Adrenal gland (tissue), 12 donors: Measurements from ENCODE around the gene MMP19. TPM values are rescaled to one million over a fixed set of nuclear protein-coding genes. Genes with fewer than 3 reads are reported as not detected.

Source experiments
- DNase-seq, 7 donors: peaks; one replicate each; pipeline ENCODE4 v3.0.0-alpha.2; 2019 to 2020
- H3K27ac ChIP-seq, 5 donors: fragments of 200-600 bp; sonication (generic) in 4 of 5; 1 replicate in 3 of 5; 2 replicates in 2 of 5; pipeline versions ENCODE4 v1.5.1 to v1.8.0; 2016 to 2020; ENCODE audit warnings: mild to moderate bottlenecking in 1 of 5
- H3K27me3 ChIP-seq: fragments of 200-600 bp; 2 replicates; pipeline ENCODE4 v1.8.0; 2021
- H3K36me3 ChIP-seq, 2 donors: fragments of 200-600 bp; replicated peaks in 1 of 2; 1 replicate in 1 of 2; 2 replicates in 1 of 2; pipeline versions ENCODE4 v1.5.1 to v1.8.0; 2018 to 2022
- H3K4me1 ChIP-seq, 2 donors: fragments of 200-600 bp; replicated peaks in 1 of 2; 1 replicate in 1 of 2; 2 replicates in 1 of 2; pipeline versions ENCODE4 v1.5.1 to v1.8.0; 2018 to 2021
- H3K4me3 ChIP-seq, 4 donors: fragments of 200-600 bp; sonication (generic) in 3 of 4; one replicate each; pipeline ENCODE4 v1.5.1; 2016 to 2018
- H3K9me3 ChIP-seq, 3 donors: fragments of 200-600 bp; sonication (generic) in 1 of 3; replicated peaks in 1 of 3; 1 replicate in 2 of 3; 2 replicates in 1 of 3; pipeline versions ENCODE4 v1.5.1 to v1.8.0; 2016 to 2021
- POLR2A ChIP-seq, 2 donors: fragments of 450-650 bp; IDR thresholded peaks; one replicate each; pipeline ENCODE4 v1.6.1; 2017; ENCODE audit warnings: antibody characterized with exemption in 2 of 2, mild to moderate bottlenecking in 2 of 2, moderate library complexity in 1 of 2
- WGBS, 4 donors: extraction: QIAGEN DNeasy Blood & Tissue Kit in 2 of 4; methylation state at CpG; one replicate each; pipeline versions ENCODE4 v1.1.5 to v1.1.7; 2013 to 2017; 5-methylcytosine and 5-hydroxymethylcytosine counted together
- intact Hi-C, 2 donors: fragments of 100-400 bp; cut with DNase I; formaldehyde crosslinking; loops; one replicate each; pipeline versions ENCODE4 v1.14.1 to v1.15.0; 2022 to 2023
- polyA plus RNA-seq, 3 donors: library from polyadenylated mRNA; stranded (reverse); fragments of 200-250 nt in 2 of 3; fragments of 350-450 nt in 1 of 3; fragmentation: Illumina TruSeq in 1 of 3; extraction: RNeasy Lipid Tissue Mini Kit (QIAGEN cat#74804) in 1 of 3; gene quantifications; one replicate each; pipeline ENCODE4 v1.2.3, GENCODE V29; 2013 to 2014
- total RNA-seq, 9 donors: library from RNA; depleted of rRNA in 4 of 9; stranded (reverse); fragments of >200 nt in 4 of 9; fragments of 120-200 nt in 1 of 9; fragmentation: NEBNext Ultra II Directional in 1 of 9; extraction: Animal tissue kit (Norgen Biotek cat#: 25700) in 1 of 9; gene quantifications; one replicate each; pipeline versions ENCODE4 v1.1.0 to v1.2.4, GENCODE V29; 2013 to 2023
- TF ChIP-seq, protein P1 (sequence below), 6 experiments: fragments of 450-650 bp in 4 of 6; fragments of 200-600 bp in 2 of 6; sonication (generic) in 1 of 6; IDR thresholded peaks; 1 replicate in 5 of 6; 2 replicates in 1 of 6; pipeline versions ENCODE4 v1.5.1 to v1.8.0; 2016 to 2021; ENCODE audit warnings: antibody characterized with exemption in 6 of 6, mild to moderate bottlenecking in 2 of 6, moderate library complexity in 1 of 6
- donor health status: healthy with polysubstance abuse.
- donor health status: Bipolar disorder and iron deficiency.
- donor health status: DM: yes; HTN: yes; CAD: no.
- donor health status: DM: no; HTN: no; CAD: no.
- donor health status: DM: no; HTN: no; CAD: no.
- donor health status: DM: yes; HTN: yes; CAD: no.

Gene MMP19
- total and polyA plus RNA-seq, 12 donors = 0.89 to 17.3 (median 7.7) TPM

DNA sequence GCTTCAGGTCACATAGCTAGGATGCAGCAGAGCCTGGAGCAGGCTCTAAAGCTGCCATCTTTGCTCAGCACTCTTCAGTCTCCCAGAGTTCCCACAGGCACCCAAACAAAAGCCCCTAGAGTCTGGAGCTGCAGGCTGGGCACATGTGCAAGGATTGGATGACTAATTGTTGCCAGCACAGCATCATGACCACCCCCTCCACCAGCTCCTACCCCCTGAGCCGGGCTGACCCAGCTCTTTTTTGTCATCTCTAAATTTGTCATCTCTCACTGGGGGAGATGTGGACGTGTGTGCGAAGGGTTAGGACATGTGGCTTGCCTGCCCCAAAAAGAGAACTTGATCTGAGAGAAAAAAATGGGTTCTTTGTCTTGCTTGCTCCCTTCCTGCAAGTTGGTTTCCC, 4.3 kb upstream of the MMP19 start:
- intact Hi-C loops = no loop called here
- peak overlapping the region; percentile 59 to 96 (median 88) for H3K27ac ChIP-seq
- H3K4me1 ChIP-seq = peaks cover 0 to 21% of the 10 kb centered on the region in 2 donors
- WGBS, 4 donors = 50 to 66% (median 55%) methylated on average over 3 of the region's 3 CpGs
- DNase-seq = peak in 4 of 7 donors; percentile 32 to 57 (median 52)
- no peaks in the 10 kb centered on the region for H3K36me3 ChIP-seq
- H3K9me3 ChIP-seq = no peaks in the 10 kb centered on the region
- no peak for TF ChIP-seq POLR2A (IDR thresholded peaks at IDR 0.05)
- TF ChIP-seq, protein P1, sequence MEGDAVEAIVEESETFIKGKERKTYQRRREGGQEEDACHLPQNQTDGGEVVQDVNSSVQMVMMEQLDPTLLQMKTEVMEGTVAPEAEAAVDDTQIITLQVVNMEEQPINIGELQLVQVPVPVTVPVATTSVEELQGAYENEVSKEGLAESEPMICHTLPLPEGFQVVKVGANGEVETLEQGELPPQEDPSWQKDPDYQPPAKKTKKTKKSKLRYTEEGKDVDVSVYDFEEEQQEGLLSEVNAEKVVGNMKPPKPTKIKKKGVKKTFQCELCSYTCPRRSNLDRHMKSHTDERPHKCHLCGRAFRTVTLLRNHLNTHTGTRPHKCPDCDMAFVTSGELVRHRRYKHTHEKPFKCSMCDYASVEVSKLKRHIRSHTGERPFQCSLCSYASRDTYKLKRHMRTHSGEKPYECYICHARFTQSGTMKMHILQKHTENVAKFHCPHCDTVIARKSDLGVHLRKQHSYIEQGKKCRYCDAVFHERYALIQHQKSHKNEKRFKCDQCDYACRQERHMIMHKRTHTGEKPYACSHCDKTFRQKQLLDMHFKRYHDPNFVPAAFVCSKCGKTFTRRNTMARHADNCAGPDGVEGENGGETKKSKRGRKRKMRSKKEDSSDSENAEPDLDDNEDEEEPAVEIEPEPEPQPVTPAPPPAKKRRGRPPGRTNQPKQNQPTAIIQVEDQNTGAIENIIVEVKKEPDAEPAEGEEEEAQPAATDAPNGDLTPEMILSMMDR (IDR thresholded peaks at IDR 0.05) = no peak
- no peaks in the 10 kb centered on the region for H3K27me3 ChIP-seq
- H3K4me3 ChIP-seq = no peak overlapping the region

DNA sequence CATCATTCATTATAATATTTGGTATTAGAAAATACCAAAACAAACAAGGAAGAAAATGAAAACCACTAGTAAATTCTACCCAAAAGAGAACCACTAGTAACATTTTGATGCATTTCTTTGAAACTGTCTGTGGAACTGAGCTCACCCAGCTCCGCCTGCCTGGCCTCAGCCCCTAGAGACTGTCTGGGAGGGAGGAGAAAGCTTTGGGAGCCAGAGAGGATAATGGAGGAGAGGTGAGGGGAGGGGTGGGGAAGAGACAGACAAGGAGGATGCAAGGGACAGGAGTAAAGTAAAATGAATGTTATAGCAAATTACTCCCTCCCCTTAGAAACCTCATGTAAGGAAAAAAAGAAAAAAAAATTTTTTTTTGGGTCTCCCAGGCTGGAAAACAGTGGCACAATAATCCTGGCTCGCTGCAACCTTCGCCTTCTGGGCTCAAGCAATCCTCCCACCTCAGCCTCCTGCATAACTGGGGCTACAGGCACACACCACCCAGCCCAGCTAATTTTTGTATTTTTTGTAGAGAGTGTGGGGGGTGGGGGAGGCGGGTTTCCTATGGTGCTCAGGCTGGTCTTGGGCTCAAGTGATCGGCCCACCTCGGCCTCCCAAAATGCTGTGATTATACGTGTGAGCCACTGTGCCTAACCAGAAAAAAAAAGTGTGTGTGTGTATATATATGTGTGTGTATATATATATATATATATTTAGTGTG, 3.2 kb upstream of the MMP19 start:
- Histone ChIP-seq H3K4me3 (no peak overlapping the region), H3K27me3 (no peaks in the 10 kb centered on the region), H3K9me3 (no peaks in the 10 kb centered on the region), H3K36me3 (no peaks in the 10 kb centered on the region), H3K4me1 (peaks cover 0 to 20% of the 10 kb centered on the region in 2 donors), H3K27ac (peak overlapping the region in 1 of 5 donors; percentile 21)
- no peak for TF ChIP-seq POLR2A (IDR thresholded peaks at IDR 0.05)
- TF ChIP-seq, protein P1 (IDR thresholded peaks at IDR 0.05) = no peak
- no peak for DNase-seq
- 77 to 86% (median 82%) methylated on average over 7 of the region's 7 CpGs for WGBS, 4 donors
- intact Hi-C loops = no loop called here

DNA sequence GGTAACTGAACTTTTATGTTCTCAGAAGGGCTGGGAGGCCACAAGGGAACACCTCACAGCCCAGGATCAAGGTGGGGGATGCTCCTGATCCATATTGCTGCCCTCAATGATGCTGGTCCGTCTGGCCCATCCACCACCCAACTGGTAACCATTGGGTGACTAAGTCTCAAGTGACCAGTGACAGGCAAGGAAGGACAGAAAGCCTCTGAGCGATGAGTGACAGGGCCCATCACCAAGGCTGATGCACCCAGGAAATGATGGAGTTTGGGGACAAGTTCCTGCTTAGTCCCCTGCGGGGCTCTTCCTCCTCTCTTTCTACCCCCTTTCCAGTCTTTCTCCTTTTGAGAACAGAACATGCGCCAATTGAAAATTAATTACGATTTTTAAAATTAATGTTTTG, 2.6 kb upstream of the MMP19 start:
- TF ChIP-seq, protein P1 (IDR thresholded peaks at IDR 0.05) = no peak
- no peak for TF ChIP-seq POLR2A (IDR thresholded peaks at IDR 0.05)
- Histone ChIP-seq H3K9me3 (no peaks in the 10 kb centered on the region), H3K27ac (peak overlapping the region in 1 of 5 donors; percentile 1), H3K27me3 (no peaks in the 10 kb centered on the region), H3K4me1 (peaks cover 0 to 16% of the 10 kb centered on the region in 2 donors), H3K36me3 (no peaks in the 10 kb centered on the region), H3K4me3 (no peak overlapping the region)
- DNase-seq = no peak
- 74 to 85% (median 76%) methylated on average over 5 of the region's 5 CpGs for WGBS, 4 donors
- intact Hi-C loops = no loop called here

- Histone ChIP-seq H3K4me3 (no peak overlapping the region), H3K36me3 (no peaks in the 10 kb centered on the region), H3K4me1 (peaks cover 0 to 16% of the 10 kb centered on the region in 2 donors), H3K9me3 (no peaks in the 10 kb centered on the region), H3K27me3 (no peaks in the 10 kb centered on the region), H3K27ac (peak overlapping the region in 1 of 5 donors; percentile 1)
- 73 to 85% (median 85%) methylated on average over 4 of the region's 4 CpGs for WGBS, 4 donors
- intact Hi-C loops = no loop called here
- no peak for DNase-seq
- TF ChIP-seq POLR2A (IDR thresholded peaks at IDR 0.05) = no peak
- TF ChIP-seq, protein P1 (IDR thresholded peaks at IDR 0.05) = no peak
Observed at GRCh38 chr12:55844961-55845360, 2.2 kb upstream of the MMP19 start.
